Stimulated activated naive CD4-positive, alpha-beta T cell treated with Interleukin-2 at 50 U/mL for 16 hours (primary cell): ENCODE measurements around the gene FGD5.
"Not testable (repeated sequence)": the region's sequence is repeated elsewhere in the genome, so short reads cannot be mapped to it uniquely, and the experiment has no call there.

Experiments
- DNase-seq: peaks from one replicate; lab custom pipeline; 2025; lab: John Stamatoyannopoulos, UW

Gene FGD5

DNA sequence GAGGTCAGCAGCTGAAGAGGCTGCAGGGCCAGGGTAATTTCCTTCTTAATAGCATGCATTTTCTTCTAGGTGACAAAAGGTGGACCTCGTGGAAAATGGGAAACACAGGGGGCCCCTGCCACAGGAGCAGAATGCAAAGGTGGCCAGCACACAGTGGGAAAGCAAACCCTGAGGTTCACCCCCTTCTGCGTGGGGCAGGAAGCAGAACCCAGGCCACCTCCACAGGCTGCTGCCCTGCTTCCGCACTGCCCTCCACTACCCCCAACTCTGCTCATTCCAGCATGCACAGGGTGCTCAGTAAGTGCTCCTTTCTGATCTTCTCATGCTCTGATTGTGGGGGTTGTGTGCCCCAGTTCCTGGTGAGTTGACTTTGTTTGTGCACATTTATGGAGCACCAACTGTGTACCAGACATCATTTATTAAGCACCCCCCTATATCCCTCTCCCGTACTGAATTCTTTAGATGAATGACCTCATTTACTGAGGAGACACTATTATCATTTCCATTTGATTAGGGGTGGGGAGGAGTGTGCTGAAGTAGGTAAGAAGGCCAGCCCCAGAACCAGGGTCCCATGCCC, 12.7 kb upstream of the FGD5 start:
- DNase-seq, result no peak

DNA sequence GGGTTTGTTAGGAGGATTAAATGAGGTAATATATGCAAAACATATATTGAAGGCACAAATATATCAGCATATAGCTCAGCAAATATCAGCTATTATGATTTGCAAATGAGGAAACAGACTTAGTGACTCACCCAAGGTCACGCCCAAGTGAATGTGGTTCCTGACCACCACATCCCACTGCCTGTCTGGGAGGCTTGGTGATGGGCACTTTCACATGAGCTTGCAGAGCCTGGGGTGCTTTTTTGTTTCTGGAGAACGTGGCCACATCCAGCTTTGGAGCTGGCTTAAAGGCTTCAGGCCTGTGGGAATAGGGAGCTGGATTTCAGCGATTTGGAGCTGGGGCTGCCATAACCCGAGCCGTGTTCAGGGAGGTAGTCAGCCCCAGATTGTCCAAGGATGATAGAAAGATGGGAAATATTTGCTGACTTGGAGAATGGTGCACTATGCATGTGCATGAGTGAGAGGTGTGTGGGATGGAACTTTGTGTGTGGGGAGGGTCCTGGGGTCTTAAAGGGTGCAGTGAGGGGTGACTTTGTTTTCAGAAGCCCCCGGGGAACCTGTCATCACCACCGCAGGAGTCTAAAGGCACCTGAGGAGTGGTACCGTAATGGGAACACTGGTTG, 12.0 kb upstream of the FGD5 start:
- DNase-seq, result no peak

DNA sequence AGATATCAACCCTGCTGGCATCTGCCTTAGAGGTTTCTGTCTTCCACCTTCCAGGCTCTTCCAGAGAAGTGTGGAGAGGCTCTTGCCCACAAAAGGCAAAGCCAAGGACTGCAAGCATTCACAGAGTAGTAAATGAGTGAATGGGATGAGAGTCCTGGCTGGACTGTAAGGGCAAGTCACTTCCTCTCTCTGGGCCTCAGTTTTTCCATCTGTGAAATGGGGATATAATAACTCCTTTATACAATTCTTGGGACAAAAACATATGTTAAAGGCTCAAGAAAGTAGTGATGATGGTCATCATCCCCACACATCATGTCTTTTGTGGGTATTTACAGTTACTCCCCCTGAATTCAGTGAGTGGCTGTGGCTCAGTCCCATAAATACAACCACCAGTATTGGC, 10.7 kb upstream of the FGD5 start:
- no peak for DNase-seq

DNA sequence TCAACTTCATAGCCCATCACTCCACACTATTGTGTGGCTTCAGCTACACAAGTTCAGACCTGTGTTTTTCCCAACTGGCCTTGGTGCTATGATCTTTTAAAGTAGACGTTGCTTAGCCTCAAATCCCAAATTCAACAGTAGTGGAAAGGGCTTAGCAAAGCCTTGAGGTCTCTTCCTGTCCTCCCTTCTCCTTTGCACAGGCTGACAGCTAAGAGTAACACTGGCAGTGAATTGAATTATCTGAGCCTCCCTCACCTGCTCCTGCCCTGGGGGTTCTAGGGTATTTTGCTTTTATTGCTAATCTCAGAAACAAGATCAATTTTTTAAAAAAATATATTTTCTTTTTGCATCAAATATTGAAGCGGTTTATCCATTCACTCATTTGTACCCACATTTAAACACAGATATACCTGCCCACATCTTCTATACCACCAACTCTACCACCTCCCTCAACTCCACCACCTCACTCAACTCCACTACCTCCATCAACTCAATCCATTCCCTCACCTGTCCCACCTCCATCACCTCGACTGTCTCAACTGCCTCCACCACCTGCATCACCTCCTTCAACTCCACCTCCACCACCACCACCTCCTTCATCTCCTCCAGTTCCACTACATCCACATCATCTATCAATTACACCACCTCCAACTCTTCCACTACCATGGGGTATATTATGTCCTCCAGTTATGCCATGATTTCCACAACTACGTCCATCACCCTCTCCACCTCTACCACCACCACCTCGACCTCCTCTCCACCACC, 10.1 kb upstream of the FGD5 start:
- DNase-seq, result no peak

DNA sequence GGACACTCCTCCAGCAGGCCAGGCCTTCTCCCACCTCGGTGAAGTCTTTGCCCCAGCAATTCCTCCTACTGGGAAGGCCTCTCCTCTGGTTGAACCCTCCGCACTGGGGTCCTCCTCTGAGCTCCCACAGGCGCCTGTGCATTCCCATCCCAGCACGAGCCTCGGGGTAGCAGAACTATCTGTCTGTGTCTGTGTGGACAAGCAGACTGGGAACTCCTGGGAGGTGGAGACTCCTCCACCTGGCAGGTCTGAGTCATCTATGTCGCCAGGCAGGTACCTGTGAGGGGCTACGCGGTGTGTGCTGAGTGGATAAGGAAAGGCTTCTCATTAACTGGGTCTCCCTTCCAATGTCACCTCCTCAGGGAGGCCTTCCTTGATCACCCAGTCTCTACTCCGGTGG, 9.2 kb upstream of the FGD5 start:
- DNase-seq, result not testable (repeated sequence)

DNA sequence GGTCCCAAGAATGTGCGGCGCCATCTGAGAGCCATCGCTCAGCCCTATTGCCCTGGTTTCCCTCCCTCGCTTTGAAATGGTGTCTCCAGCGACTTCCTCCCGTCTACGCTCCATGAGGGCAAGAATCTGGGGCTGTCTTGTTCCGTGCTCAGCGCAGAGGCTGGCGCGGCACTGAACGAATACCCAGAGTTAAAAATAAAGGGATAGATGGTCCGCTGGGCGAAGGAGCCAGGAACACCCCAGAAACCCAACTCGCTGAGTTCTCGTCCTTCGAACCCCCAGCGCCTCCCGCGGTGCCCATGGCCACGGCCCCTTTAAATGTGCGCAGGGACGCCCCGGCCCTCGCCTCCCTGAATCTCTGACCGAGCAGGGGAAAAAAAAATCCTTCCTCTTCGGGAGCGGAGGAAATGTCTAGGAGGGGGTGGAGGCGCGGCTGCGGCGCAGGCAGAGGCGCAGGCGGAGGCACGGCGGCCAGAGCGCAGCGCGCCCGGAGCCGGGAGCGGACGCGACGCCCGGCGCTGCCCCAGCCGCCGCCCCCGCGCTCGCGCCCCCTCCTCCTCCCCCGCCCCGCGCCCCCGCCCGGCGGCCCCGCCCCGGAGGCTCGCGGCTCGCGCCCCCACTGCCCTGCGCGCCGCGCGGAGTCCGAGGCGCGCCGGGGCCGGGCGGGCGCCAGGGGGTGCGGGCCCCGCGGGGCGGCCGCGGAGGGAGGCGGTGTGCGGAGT, 8.5 kb upstream of the FGD5 start:
- DNase-seq, result no peak

DNA sequence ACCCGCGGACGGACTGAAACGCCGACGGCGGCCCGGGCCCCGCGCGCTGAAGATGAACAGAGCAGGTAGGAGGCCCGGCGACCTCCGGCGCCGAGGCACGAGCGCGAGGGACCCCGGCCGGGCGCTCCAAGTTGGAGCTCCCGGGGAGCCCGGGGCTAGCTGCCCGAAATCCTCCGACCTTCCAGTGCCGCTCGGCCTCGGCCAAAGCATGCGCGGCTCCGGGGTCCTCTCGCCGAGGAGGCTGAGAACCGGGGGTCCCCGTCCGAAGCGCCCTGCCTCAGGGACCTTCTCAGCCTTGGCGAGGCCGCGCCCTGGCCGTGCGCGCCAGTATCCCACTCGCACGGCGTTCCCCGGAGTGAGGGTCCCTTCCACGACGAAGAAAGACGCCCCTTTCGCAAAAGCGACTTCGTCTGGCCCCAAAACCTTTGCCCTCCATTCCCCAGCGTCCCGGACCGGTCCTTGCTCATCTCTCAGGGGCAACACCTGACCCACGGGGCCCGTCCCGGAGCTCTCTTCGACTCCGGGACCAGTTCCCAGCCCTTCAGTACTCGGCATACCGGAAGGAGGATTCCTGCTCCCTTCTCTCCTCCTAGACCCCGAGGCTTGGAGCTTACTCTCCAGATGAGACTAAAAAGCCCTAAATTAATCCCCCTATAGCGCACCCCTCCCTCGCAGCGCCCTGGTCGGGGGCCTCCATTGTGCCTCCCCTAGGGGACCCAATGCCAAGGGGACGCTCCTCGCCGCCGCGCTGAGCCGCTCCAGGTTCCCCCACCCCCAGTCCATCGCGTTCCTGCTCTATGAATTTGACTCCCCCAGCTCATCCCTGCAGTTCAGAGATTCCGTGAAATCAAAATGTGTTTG, 7.7 kb upstream of the FGD5 start:
- DNase-seq, result no peak

DNA sequence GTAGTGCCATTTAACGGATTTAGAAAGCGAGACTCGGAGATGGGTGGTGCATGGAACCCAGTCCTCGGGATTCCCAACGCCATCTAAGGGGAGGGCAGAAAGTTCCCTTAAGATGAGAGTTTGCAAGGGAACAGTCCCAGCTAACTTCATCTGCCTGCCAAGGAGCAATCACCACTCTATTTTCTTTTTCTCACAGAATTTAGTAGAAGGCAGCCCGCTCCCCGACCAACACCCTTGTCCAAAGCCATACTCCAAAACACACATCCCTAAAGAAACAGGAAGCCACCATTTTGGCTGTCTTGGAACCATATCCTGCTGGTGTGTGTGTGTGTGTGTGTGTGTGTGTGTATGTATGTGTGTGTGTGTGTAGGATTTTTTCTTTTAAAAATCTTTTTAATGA, 7.1 kb upstream of the FGD5 start:
- no peak for DNase-seq

DNA sequence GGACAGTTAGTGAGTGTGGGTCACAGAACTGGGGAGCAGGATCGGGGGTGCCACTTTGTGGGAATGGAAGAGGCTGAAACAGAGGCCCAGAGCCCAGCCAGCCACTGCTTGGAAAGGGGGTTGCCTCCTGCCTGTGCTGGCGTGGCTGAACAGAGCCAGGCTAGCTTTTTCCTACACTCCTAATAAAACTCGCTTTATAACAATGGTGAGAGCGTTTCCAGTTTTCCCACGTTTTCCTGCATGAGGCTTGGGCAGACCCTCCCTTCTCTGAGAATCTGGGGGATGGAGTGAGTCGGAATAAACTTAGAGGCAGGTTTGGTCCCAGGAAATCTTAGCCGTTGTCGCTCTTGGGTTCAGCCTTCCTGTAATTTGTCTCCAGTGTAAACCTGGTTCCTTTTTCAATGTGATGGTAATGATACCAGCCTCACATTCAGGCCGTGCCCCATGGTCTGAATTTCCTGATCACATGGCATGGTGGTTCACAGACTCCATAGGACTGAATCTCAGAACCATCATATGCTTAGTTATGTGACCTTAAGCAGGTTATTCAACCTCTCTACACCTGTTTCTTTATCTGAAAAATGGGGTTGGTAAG, 6.5 kb upstream of the FGD5 start:
- DNase-seq, result no peak

DNA sequence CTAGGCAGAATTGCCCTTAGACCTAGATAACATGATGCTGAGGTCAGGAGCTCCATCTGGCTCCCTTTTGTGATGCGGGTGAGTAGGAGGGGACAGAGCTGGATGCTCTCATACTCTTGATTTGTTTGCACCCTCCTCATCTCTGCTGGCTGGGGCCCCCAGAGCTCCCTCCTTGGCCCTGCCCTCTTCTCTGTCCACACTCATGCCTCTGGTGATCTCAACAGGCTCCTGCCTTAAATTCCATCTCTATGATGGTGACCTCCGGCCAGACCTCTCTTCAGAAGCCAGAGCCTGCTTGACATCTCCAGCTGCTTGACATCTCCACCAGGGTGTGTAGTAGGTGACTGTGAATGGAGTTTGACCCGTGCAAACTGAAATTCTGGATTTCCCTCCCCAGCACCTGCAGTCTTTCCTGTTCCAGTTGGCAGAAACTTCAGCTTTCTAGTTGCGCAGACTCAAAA, 4.3 kb upstream of the FGD5 start:
- DNase-seq, result no peak

DNA sequence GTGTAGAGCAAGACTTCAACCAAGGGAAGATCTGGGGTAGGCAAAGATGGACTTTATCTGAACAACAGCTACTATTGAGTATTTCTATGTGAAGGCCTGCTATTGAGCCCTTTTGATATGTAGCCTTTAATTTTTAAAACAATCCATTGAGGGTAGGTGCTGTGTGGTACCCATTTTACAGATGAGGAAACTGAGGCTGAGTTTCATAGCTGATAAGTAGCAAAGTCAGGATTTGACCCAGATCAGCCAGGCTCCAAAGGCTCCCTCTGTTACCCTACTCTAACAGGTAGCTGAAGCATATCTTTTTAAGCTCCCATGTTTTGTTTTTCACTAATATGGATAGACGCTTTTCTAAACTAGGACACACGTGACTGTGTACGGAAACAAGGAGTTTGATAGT, 2.4 kb upstream of the FGD5 start:
- DNase-seq, result no peak

DNA sequence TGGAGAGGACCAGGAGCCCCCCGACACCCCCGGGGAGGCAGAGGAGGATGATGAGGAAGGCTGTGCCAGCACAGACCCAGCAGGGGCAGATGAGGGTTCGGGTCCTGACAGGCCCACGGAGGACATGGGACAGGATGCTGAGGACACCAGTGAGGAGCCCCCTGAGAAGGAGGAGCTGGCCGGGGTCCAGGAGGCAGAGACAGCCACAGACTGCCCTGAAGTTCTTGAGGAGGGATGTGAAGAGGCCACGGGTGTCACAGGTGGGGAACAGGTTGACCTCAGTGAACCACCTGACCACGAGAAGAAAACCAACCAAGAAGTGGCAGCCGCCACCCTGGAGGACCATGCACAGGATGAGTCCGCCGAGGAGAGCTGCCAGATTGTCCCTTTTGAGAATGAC, 909 bp downstream of the FGD5 start:
- DNase-seq, result no peak

DNA sequence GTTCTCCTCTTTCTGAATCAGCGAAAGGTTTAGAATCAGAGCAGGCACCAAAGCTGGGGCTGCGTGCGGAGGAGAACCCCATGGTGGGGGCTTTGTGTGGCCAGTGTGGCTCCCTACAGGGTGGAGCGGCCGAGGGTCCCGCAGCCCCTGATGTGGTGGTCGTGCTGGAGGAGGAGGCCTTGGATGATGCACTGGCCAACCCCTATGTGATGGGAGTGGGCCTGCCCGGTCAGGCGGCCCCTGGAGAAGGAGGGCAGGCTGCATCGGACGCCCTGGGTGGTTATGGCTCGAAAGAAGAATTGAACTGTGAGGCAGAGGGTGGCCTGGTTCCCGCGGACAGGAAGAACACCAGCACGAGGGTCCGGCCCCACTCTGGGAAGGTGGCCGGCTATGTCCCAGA, 1.4 kb downstream of the FGD5 start:
- DNase-seq, result no peak

DNA sequence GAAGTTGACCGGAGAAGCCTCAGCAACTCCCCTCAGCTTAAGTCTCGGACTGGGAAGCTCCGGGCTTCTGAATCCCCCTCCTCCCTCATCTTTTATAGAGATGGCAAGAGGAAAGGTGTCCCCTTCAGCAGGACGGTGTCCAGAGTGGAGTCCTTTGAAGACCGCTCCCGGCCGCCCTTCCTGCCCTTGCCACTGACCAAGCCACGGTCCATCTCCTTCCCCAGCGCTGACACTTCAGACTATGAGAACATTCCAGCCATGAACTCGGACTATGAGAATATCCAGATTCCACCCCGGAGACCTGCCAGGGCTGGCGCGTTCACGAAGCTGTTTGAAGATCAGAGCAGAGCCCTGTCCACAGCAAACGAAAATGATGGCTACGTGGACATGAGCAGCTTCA, 2.4 kb downstream of the FGD5 start:
- DNase-seq, result no peak

DNA sequence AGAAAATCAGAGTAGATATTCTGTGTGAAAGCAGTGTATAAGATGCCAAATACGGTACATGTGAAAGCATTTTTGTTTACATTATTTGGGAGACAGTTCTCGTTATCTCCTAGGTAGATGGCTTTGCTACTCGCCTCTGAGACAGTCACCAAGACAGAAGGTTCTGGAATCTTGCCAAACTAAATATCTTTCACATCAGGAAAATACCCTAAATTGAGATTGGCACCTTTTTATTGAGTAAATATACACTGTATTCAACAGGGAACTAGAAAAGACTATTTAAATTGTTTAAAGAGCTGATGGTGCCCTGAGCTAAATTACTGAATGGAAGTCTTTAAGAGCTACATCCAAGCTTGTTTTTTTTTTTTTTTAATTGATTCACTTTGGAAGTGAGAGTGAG, 3.4 kb downstream of the FGD5 start:
- no peak for DNase-seq

DNA sequence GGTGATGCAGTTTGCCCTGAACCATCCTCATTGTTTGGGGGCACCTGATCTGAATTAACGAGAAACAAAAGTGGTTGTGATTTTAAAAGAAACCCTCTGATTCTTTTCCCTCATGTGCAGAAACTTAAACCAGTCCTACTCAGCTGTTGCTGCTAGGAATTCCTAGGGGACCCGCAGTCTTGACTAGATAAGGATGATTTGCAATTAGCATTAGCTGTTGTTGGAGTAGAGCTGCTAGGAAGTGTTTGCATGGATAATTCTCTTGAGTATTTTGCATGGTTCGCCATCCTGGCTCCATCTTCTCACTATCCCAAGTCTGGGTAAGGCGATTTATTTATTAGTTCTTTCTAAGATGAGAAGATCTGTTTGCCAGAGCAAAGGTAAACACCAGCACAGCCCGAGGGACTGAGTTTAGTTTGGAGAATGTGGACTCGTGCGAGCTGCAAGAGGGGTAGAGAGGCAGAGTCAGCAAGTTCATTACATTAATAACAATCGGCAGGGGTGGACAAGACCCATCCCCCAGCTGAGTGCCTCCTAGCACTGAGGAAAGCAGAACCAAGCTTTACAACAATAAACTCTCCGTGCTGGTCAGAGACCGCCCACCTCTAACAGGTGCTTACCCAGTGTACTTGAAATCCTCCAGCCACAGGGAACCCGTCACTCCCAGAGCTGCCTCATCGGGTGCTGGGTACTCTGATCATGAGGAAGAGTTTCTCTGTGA, 4.1 kb downstream of the FGD5 start:
- DNase-seq, result no peak

DNA sequence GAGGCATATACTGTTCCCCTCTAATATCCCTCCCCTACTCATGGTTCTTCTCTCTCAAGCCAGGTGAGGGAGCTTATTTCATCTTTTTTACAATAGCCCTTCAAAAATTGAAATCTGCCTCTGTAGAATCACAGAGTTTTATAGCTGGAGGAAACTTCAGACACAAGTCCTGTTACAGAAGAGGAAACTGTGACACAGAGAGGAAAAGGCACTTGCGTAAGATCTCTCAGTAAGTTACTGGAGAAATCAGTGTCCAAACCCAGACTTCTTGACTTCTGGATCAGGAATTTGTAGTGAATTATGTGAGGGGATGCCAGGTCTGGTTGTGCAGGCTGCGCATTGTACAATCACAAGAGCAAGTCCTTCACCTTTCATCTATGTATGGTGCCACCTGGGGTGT, 4.6 kb downstream of the FGD5 start:
- DNase-seq, result no peak

DNA sequence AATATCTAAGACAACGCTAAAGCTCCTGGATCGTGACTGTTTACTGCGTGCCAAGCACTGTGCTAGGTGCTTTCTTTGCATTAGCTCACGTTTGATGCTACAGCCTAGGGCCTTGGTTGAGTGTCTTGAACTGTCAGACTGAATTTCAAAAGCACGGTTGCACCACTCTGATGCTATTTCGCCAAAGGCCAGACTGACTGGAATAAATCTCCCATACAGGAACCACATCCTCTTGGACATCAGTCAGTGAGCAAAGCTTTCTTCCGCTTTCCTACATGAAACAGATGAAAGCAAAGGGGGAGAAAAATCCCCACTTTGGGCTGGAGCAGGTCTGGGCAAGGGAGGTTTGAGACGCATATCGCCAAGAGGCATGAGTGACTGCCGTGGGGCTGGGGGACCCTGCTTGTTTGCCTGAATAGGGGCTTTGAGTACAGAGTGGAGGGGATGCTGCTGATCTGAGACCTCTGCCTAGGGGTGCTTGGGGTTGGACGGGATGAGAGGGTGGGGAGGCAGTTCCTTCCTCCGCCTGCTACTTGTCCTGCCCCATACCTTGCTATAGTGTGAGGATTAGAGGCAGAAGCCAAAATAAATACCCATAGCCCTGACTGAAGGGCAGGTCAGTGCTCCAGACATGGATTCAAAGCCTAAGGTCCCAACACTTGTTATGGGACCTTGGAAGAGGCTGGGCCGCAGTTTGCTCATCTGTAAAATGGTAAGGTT, 5.3 kb downstream of the FGD5 start:
- no peak for DNase-seq

DNA sequence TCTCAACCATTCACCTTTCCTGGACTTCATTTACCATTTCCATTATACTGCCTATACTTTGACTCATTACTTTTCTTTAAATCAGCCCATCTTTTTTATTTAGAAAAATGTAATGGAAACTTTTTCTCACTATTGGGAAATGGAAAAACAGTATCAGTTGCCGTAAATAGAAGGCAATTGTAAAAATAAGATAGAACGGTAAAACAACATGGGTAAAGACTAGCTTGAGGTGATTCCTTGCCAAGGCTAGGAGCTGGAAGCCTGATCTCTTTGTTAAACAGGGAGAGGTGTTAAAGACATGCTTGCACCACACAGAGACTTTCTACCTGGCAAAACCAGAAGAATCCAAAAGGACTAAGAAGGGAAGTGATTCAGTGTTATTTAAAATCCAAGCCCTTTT, 5.9 kb downstream of the FGD5 start:
- DNase-seq, result no peak

DNA sequence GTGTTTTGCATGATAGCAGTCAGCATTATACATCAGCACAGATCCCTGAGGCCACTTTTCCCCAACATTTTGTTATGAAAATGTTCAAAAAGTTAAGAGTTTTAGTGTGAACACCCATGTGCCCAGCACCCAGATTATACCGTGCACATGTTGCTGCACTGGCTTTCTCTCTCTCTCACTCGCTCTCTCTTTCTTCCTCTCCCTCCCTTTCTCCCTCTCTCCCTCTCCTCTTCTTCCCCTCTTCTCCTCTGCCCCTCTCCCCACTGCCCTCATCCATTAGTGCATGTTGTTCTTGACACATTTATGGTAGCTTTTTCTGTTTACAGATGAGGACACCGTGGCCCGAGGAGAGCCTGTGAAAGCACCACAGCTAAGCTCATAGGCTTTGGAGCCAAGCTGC, 7.3 kb downstream of the FGD5 start:
- no peak for DNase-seq
